ENCODE measurements around the gene NDUFB11.

Gene NDUFB11

GRCh38 chrX:47186096-47186740, 41.7 kb upstream of the NDUFB11 start:
- H3K27ac ChIP-seq, result no peak overlapping the region
- no peaks in the 10 kb centered on the region for H3K9me3 ChIP-seq (ENCODE audit: low read depth, low read length)
- peaks cover 23% of the 10 kb centered on the region; the same call in 1 of the 2 replicates for H3K36me3 ChIP-seq (ENCODE audit: insufficient read depth, low read length)
- no peak for DNase-seq (ENCODE audit: low read depth, low spot score)
- H3K9ac ChIP-seq (ENCODE audit: insufficient read length), result no peak overlapping the region
- TF ChIP-seq FOXP2 (optimal IDR thresholded peaks at IDR 0.05; ENCODE audit: control extremely low read depth, extremely low read length, insufficient read depth) (no peak), POLR2AphosphoS5 (IDR thresholded peaks at IDR 0.05; ENCODE audit: borderline replicate concordance, low read depth, low read length) (no peak), EZH2 (IDR thresholded peaks at IDR 0.05) (no peak)
- H3K4me3 ChIP-seq, result no peak overlapping the region

- H3K36me3 ChIP-seq (ENCODE audit: insufficient read depth, low read length), result peaks cover 26% of the 10 kb centered on the region; the same call in 1 of the 2 replicates
Observed at GRCh38 chrX:47185241-47185640, 40.7 kb upstream of the NDUFB11 start.

GRCh38 chrX:47184486-47184885, 40.0 kb upstream of the NDUFB11 start:
- H3K27ac ChIP-seq, result no peak overlapping the region
- no peak for DNase-seq (ENCODE audit: low read depth, low spot score)
- H3K36me3 ChIP-seq (ENCODE audit: insufficient read depth, low read length), result peaks cover 27% of the 10 kb centered on the region; the same call in 1 of the 2 replicates
- no peak overlapping the region for H3K9ac ChIP-seq (ENCODE audit: insufficient read length)
- TF ChIP-seq EZH2 (IDR thresholded peaks at IDR 0.05) (no peak), FOXP2 (optimal IDR thresholded peaks at IDR 0.05; ENCODE audit: control extremely low read depth, extremely low read length, insufficient read depth) (no peak), POLR2AphosphoS5 (IDR thresholded peaks at IDR 0.05; ENCODE audit: borderline replicate concordance, low read depth, low read length) (no peak)
- H3K9me3 ChIP-seq (ENCODE audit: low read depth, low read length), result no peaks in the 10 kb centered on the region
- no peak overlapping the region for H3K4me3 ChIP-seq

More at GRCh38 chrX:47185241-47185640, 40.7 kb upstream of the NDUFB11 start:
- H3K9ac ChIP-seq (ENCODE audit: insufficient read length), result no peak overlapping the region
- no peak overlapping the region for H3K27ac ChIP-seq
- H3K4me3 ChIP-seq, result no peak overlapping the region
- TF ChIP-seq EZH2 (IDR thresholded peaks at IDR 0.05) (no peak), FOXP2 (optimal IDR thresholded peaks at IDR 0.05; ENCODE audit: control extremely low read depth, extremely low read length, insufficient read depth) (no peak), POLR2AphosphoS5 (IDR thresholded peaks at IDR 0.05; ENCODE audit: borderline replicate concordance, low read depth, low read length) (no peak)
- DNase-seq (ENCODE audit: low read depth, low spot score), result no peak
- H3K9me3 ChIP-seq (ENCODE audit: low read depth, low read length), result no peaks in the 10 kb centered on the region

GRCh38 chrX:47182106-47182700, 37.7 kb upstream of the NDUFB11 start:
- Histone ChIP-seq H3K9me3 (ENCODE audit: low read depth, low read length) (no peaks in the 10 kb centered on the region), H3K27ac (no peak overlapping the region), H3K9ac (ENCODE audit: insufficient read length) (no peak overlapping the region), H3K4me3 (no peak overlapping the region), H3K36me3 (ENCODE audit: insufficient read depth, low read length) (peaks cover 46% of the 10 kb centered on the region; the same call in 1 of the 2 replicates)
- TF ChIP-seq EZH2 (IDR thresholded peaks at IDR 0.05) (no peak), POLR2AphosphoS5 (IDR thresholded peaks at IDR 0.05; ENCODE audit: borderline replicate concordance, low read depth, low read length) (no peak), FOXP2 (optimal IDR thresholded peaks at IDR 0.05; ENCODE audit: control extremely low read depth, extremely low read length, insufficient read depth) (no peak)
- DNase-seq (ENCODE audit: low read depth, low spot score), result no peak

GRCh38 chrX:47181301-47181700, 36.8 kb upstream of the NDUFB11 start:
- H3K9ac ChIP-seq (ENCODE audit: insufficient read length), result no peak overlapping the region
- no peak overlapping the region for H3K4me3 ChIP-seq
- DNase-seq (ENCODE audit: low read depth, low spot score), result no peak
- no peak for TF ChIP-seq POLR2AphosphoS5 (IDR thresholded peaks at IDR 0.05; ENCODE audit: borderline replicate concordance, low read depth, low read length)
- TF ChIP-seq FOXP2 (optimal IDR thresholded peaks at IDR 0.05; ENCODE audit: control extremely low read depth, extremely low read length, insufficient read depth), result no peak
- TF ChIP-seq EZH2 (IDR thresholded peaks at IDR 0.05), result no peak
- no peak overlapping the region for H3K27ac ChIP-seq
- H3K9me3 ChIP-seq (ENCODE audit: low read depth, low read length), result no peaks in the 10 kb centered on the region
- peaks cover 43% of the 10 kb centered on the region; the same call in 1 of the 2 replicates for H3K36me3 ChIP-seq (ENCODE audit: insufficient read depth, low read length)

- peaks cover 42% of the 10 kb centered on the region; the same call in 1 of the 2 replicates for H3K36me3 ChIP-seq (ENCODE audit: insufficient read depth, low read length)
- H3K9ac ChIP-seq (ENCODE audit: insufficient read length), result no peak overlapping the region
- H3K9me3 ChIP-seq (ENCODE audit: low read depth, low read length), result no peaks in the 10 kb centered on the region
- DNase-seq (ENCODE audit: low read depth, low spot score), result no peak
- no peak overlapping the region for H3K4me3 ChIP-seq
- H3K27ac ChIP-seq, result no peak overlapping the region
- TF ChIP-seq POLR2AphosphoS5 (IDR thresholded peaks at IDR 0.05; ENCODE audit: borderline replicate concordance, low read depth, low read length), result no peak
- TF ChIP-seq EZH2 (IDR thresholded peaks at IDR 0.05), result no peak
- TF ChIP-seq FOXP2 (optimal IDR thresholded peaks at IDR 0.05; ENCODE audit: control extremely low read depth, extremely low read length, insufficient read depth), result no peak
Observed at GRCh38 chrX:47180346-47180745, 35.8 kb upstream of the NDUFB11 start.

- H3K4me3 ChIP-seq, result no peak overlapping the region
- DNase-seq (ENCODE audit: low read depth, low spot score), result no peak
- H3K36me3 ChIP-seq (ENCODE audit: insufficient read depth, low read length), result peaks cover 42% of the 10 kb centered on the region; the same call in 1 of the 2 replicates
- H3K9ac ChIP-seq (ENCODE audit: insufficient read length), result no peak overlapping the region
- no peaks in the 10 kb centered on the region for H3K9me3 ChIP-seq (ENCODE audit: low read depth, low read length)
- TF ChIP-seq EZH2 (IDR thresholded peaks at IDR 0.05), result no peak
- TF ChIP-seq FOXP2 (optimal IDR thresholded peaks at IDR 0.05; ENCODE audit: control extremely low read depth, extremely low read length, insufficient read depth), result no peak
- TF ChIP-seq POLR2AphosphoS5 (IDR thresholded peaks at IDR 0.05; ENCODE audit: borderline replicate concordance, low read depth, low read length), result no peak
- H3K27ac ChIP-seq, result no peak overlapping the region
Observed at GRCh38 chrX:47179928-47180255, 35.4 kb upstream of the NDUFB11 start.

- H3K36me3 ChIP-seq (ENCODE audit: insufficient read depth, low read length), result peaks cover 42% of the 10 kb centered on the region; the same call in 1 of the 2 replicates
- H3K9ac ChIP-seq (ENCODE audit: insufficient read length), result no peak overlapping the region
- no peaks in the 10 kb centered on the region for H3K9me3 ChIP-seq (ENCODE audit: low read depth, low read length)
- H3K27ac ChIP-seq, result no peak overlapping the region
- TF ChIP-seq EZH2 (IDR thresholded peaks at IDR 0.05) (no peak), POLR2AphosphoS5 (IDR thresholded peaks at IDR 0.05; ENCODE audit: borderline replicate concordance, low read depth, low read length) (no peak), FOXP2 (optimal IDR thresholded peaks at IDR 0.05; ENCODE audit: control extremely low read depth, extremely low read length, insufficient read depth) (no peak)
- H3K4me3 ChIP-seq, result no peak overlapping the region
- DNase-seq (ENCODE audit: low read depth, low spot score), result no peak
Observed at GRCh38 chrX:47179221-47179927, 34.9 kb upstream of the NDUFB11 start.

Measured in SK-N-MC (cell line).